ENCODE data around the gene FBXW12. TPM values are rescaled to one million over a fixed set of nuclear protein-coding genes. Genes with fewer than 3 reads are reported as not detected.
"Not testable (repeated sequence)": the region's sequence is repeated elsewhere in the genome, so short reads cannot be mapped to it uniquely, and the experiment has no call there.

The FBXW12 gene
- total RNA-seq, 1 experiment from 2014 or later, result not detected

- no peak overlapping the region for H3K4me3 ChIP-seq
- no peak for DNase-seq (ENCODE audit: low read depth in 1 of 2, low spot score in 2 of 2)
- no peaks in the 10 kb centered on the region for H3K9me3 ChIP-seq (replicated peaks)
- H3K4me1 ChIP-seq (replicated peaks), result peaks cover 13% of the 10 kb centered on the region
- H3K36me3 ChIP-seq, result no peaks in the 10 kb centered on the region
- H3K27ac ChIP-seq, result no peak overlapping the region
- H3K27me3 ChIP-seq (replicated peaks), result 0 out of 2 replicates have a peak, but pooled peaks cover 8% of the 10 kb centered on the region
Observed at GRCh38 chr3:48398701-48399386, 26.8 kb downstream of the FBXW12 start.

DNA sequence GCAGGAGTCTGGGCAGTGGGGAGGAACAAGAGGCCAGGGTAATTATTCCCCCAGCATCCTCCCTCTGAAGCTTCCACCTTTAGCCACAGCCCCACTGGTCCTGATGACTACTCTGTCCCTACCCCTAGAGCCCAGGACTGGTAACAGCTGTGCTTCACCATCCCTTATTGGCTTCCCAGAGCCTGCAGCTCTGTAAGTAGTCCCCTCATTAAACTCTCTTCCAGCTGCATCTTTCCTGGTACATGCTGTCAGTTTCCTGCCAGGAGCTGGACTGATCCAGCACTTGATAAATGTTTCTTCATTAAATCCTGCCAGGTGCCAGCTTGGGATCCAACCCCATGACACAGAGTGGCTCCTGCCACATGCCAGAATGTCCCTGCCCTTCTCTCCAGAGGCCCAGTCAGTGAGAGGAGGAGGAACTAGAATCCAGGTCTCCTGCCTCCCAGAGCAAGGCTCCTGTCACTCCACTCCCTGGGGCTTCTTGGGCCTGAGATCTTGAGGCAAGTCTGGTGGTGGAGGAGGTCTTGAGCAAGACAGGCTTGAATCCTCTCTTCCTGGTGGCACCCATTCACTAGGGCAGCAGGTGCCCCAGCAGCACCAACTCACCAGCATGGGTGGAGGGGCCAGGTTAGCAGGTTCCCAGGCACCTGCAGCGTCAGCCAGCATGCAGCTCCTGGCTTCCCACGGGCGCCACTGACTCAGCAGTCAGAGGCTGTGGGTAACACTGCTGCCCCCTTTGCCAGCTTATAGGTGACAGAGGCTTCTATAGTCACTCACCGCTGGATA is 27.6 kb downstream of the FBXW12 start:
- DNase-seq (ENCODE audit: low read depth in 1 of 2, low spot score in 2 of 2), result no peak
- Histone ChIP-seq H3K4me1 (replicated peaks) (peaks cover 13% of the 10 kb centered on the region), H3K27ac (no peak overlapping the region)

DNA sequence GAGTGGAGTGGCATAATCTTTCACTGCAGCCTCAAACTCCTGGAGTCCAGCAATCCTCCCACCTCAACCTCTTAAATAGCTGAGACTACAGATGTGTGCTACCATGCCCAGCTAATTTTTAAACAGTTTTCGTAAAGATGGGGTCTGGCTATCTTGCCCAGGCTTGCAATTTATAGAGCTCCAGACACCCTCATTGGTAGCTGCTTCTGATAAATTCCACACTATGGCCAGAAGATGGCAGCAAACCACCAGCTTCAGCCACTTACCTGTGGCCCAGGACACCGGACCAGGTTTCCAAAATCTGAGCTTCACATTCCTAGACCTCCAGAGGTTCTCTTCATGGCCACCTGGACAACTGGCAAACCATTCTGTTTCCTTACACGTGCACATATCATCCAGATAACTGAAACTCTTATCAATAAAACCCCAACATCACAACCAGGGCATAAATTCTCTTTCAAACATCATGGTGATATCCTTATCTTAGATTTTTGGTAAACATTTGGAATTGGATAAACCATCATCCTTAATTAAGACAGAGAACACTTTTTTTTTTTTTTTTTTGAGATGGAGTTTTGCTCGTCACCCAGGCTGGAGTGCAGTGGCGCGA is 28.9 kb downstream of the FBXW12 start:
- H3K4me3 ChIP-seq, result no peak overlapping the region
- H3K9me3 ChIP-seq (replicated peaks), result no peaks in the 10 kb centered on the region
- H3K36me3 ChIP-seq, result no peaks in the 10 kb centered on the region
- no peak overlapping the region for H3K27ac ChIP-seq
- H3K4me1 ChIP-seq (replicated peaks), result peaks cover 13% of the 10 kb centered on the region
- H3K27me3 ChIP-seq (replicated peaks), result no peaks in the 10 kb centered on the region
- DNase-seq (ENCODE audit: low read depth in 1 of 2, low spot score in 2 of 2), result peak in 1 of 2 experiments; percentile 32

More for the DNA sequence above, 27.6 kb downstream of the FBXW12 start:
- no peak overlapping the region for H3K4me3 ChIP-seq
- no peaks in the 10 kb centered on the region for H3K9me3 ChIP-seq (replicated peaks)
- H3K36me3 ChIP-seq, result no peaks in the 10 kb centered on the region
- 0 out of 2 replicates have a peak, but pooled peaks cover 8% of the 10 kb centered on the region for H3K27me3 ChIP-seq (replicated peaks)

GRCh38 chr3:48401434-48401901 is 29.4 kb downstream of the FBXW12 start:
- not testable (repeated sequence) for H3K9me3 ChIP-seq (replicated peaks); H3K4me3 ChIP-seq; H3K36me3 ChIP-seq; H3K27ac ChIP-seq; DNase-seq (ENCODE audit: low read depth in 1 of 2, low spot score in 2 of 2); H3K27me3 ChIP-seq (replicated peaks)
- H3K4me1 ChIP-seq (replicated peaks), result peaks cover 13% of the 10 kb centered on the region

DNA sequence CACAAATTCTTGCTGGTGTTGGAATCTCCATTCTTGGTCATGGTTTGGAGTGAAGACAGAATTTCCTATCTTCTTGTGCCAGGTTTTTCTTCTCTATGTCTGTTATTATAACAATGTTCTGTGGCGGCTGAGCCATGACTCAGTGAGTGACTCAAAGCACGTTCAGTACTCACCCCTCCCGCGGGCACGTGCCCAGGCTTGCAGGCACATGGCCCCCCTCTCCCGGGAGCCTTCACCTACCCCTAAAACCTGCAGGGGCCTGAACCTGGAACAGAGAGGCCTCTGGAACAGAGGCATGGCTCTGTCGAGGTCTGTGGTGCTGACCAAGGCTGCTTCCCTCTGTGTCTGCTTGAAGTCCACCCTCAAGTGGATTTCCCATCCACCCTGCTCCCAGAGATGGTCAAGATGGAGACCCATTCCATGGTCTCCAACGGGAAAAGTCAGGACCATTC is 30.3 kb downstream of the FBXW12 start:
- peaks cover 13% of the 10 kb centered on the region for H3K4me1 ChIP-seq (replicated peaks)
- H3K27ac ChIP-seq, result no peak overlapping the region
- H3K4me3 ChIP-seq, result no peak overlapping the region
- H3K27me3 ChIP-seq (replicated peaks), result no peaks in the 10 kb centered on the region
- no peaks in the 10 kb centered on the region for H3K36me3 ChIP-seq
- DNase-seq (ENCODE audit: low read depth in 1 of 2, low spot score in 2 of 2), result peak; percentile 42 to 65
- no peaks in the 10 kb centered on the region for H3K9me3 ChIP-seq (replicated peaks)

DNA sequence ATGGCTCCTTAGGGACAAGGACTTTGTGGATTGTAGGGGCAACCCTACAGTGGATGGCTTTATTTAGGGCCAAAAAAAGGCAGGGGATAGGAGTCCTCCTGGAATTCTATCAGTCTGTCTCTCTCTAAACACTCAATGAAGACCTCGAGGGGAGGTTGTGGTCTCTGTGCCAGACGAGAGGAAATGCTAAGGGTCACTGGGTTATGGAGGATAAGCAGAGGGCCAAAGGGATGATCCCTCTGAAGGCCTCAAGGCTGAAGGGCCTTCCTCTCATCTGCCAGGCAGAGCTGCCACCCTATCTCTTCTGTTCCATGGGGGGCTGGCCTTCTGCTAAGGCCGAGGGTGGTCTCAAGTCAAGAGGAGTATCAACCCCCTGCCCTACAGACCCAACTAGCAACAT is 30.9 kb downstream of the FBXW12 start:
- DNase-seq (ENCODE audit: low read depth in 1 of 2, low spot score in 2 of 2), result no peak
- Histone ChIP-seq H3K27ac (no peak overlapping the region), H3K4me1 (replicated peaks) (peaks cover 13% of the 10 kb centered on the region), H3K9me3 (replicated peaks) (no peaks in the 10 kb centered on the region), H3K4me3 (no peak overlapping the region), H3K27me3 (replicated peaks) (no peaks in the 10 kb centered on the region), H3K36me3 (no peaks in the 10 kb centered on the region)

DNA sequence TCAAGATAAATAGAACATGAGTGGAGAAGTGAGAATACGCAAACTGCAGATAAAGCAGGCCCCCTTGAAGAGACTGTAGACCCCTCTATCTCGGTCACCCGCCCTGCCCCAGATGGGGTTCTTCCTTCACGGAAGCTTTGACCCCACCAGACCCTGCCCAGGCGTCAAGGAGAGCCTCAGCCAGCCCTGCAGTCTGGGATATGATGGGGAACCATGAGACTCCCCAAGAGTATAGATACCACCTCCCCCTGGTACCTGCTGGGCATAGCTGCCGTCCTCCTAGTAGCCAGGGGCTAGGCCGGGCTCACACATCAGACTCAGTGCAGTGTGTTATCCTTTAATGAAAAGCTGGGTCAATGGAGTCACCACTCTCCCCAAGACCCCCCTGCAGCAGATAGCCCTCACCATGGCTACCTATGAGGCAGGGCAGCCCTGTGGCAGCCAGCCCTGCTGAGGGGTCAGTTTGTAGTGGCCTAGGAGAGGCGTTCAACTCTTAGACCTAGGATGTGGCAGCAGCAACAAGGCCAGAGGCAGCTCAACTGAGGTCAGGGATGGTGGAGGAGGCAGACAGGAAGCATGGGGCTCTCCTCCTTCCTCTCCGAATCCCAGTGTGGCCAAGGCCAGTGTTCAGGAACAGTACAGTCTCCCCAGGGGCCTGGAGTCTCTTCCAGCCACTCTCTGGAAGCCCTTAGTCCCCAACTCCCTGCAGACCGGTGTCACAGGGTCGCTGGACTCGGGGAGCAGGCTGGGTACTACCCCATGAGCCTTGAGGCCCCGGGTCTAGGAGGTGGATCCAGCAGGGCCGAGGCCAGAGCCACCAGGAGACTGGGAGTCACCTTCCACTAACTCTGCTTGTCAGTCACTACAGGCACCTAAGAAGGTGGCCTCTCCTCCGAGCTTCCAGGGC is 31.8 kb downstream of the FBXW12 start:
- Histone ChIP-seq H3K27ac (no peak overlapping the region), H3K36me3 (no peaks in the 10 kb centered on the region), H3K9me3 (replicated peaks) (no peaks in the 10 kb centered on the region), H3K4me1 (replicated peaks) (peaks cover 13% of the 10 kb centered on the region), H3K4me3 (no peak overlapping the region), H3K27me3 (replicated peaks) (no peaks in the 10 kb centered on the region)
- DNase-seq (ENCODE audit: low read depth in 1 of 2, low spot score in 2 of 2), result no peak

GRCh38 chr3:48404440-48405342 is 32.7 kb downstream of the FBXW12 start:
- Histone ChIP-seq H3K4me3 (no peak overlapping the region), H3K4me1 (replicated peaks) (peaks cover 13% of the 10 kb centered on the region), H3K27ac (no peak overlapping the region), H3K36me3 (no peaks in the 10 kb centered on the region), H3K9me3 (replicated peaks) (no peaks in the 10 kb centered on the region), H3K27me3 (replicated peaks) (no peaks in the 10 kb centered on the region)
- peak in 1 of 2 experiments; percentile 31 for DNase-seq (ENCODE audit: low read depth in 1 of 2, low spot score in 2 of 2)

GRCh38 chr3:48405343-48405881 is 33.4 kb downstream of the FBXW12 start:
- Histone ChIP-seq H3K27ac (no peak overlapping the region), H3K9me3 (replicated peaks) (no peaks in the 10 kb centered on the region), H3K4me1 (replicated peaks) (peaks cover 13% of the 10 kb centered on the region), H3K4me3 (no peak overlapping the region), H3K36me3 (no peaks in the 10 kb centered on the region), H3K27me3 (replicated peaks) (no peaks in the 10 kb centered on the region)
- peak in 1 of 2 experiments; percentile 34 for DNase-seq (ENCODE audit: low read depth in 1 of 2, low spot score in 2 of 2)

DNA sequence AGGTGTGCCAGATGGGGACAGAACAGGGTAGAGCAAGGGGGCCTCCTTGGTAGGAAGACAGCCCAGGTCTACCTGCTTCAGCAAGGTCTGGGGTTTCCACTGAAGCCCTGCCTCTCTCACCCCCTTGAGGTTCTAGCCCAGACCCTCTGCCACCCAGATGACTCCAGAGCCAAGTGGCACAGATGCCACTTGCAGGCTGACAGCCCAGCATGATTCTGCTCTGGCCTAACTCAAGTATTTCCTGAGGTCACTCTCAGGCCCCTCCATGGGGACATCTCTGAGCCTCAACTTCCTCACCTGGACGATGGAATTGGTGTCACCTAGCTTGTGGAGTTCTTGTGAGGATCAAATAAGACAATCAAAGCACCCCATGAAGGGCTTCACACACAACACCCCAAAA is 34.0 kb downstream of the FBXW12 start:
- H3K27ac ChIP-seq, result no peak overlapping the region
- peaks cover 13% of the 10 kb centered on the region for H3K4me1 ChIP-seq (replicated peaks)
- H3K27me3 ChIP-seq (replicated peaks), result no peaks in the 10 kb centered on the region
- no peaks in the 10 kb centered on the region for H3K36me3 ChIP-seq
- no peaks in the 10 kb centered on the region for H3K9me3 ChIP-seq (replicated peaks)
- DNase-seq (ENCODE audit: low read depth in 1 of 2, low spot score in 2 of 2), result no peak
- H3K4me3 ChIP-seq, result no peak overlapping the region

- Histone ChIP-seq H3K9me3 (replicated peaks) (no peaks in the 10 kb centered on the region), H3K4me3 (no peak overlapping the region), H3K36me3 (no peaks in the 10 kb centered on the region), H3K27ac (no peak overlapping the region), H3K4me1 (replicated peaks) (peaks cover 10% of the 10 kb centered on the region), H3K27me3 (replicated peaks) (no peaks in the 10 kb centered on the region)
- DNase-seq (ENCODE audit: low read depth in 1 of 2, low spot score in 2 of 2), result peak in 1 of 2 experiments; percentile 32
Observed at GRCh38 chr3:48406443-48407431, 34.7 kb downstream of the FBXW12 start.
